Right cardiac atrium (tissue), 5 donors: ENCODE data around the gene MUS81. TPM values are rescaled to one million over a fixed set of nuclear protein-coding genes. Genes with fewer than 3 reads are reported as not detected.
A peak's percentile ranks its signal among the peaks of the same experiment; 100 is the strongest.
"Not testable (repeated sequence)": the region's sequence is repeated elsewhere in the genome, so short reads cannot be mapped to it uniquely, and the experiment has no call there.

Experiments
- ATAC-seq, 2 donors: fragments of 200-7000 bp; cut with Tn5 transposase; one replicate each; pipeline versions ENCODE4 v1.8.0 to v1.9.1; 2020; ENCODE audit warnings: moderate library complexity in 2 of 2, mild to moderate bottlenecking in 1 of 2
- DNase-seq, 3 donors: peaks; one replicate each; pipeline ENCODE4 v3.0.0-alpha.2; 2020
- H3K27ac ChIP-seq: one replicate; pipeline ENCODE4 v1.5.1; 2013; ENCODE audit warnings: mild to moderate bottlenecking, low read length, control low read depth, moderate library complexity
- H3K27me3 ChIP-seq: one replicate; pipeline ENCODE4 v1.6.1; 2013; ENCODE audit not compliant: control insufficient read depth, insufficient read depth
- H3K4me1 ChIP-seq: one replicate; pipeline ENCODE4 v1.6.1; 2013; ENCODE audit warnings: low read length; ENCODE audit not compliant: control insufficient read depth, insufficient read depth
- H3K4me3 ChIP-seq: one replicate; pipeline ENCODE4 v1.5.1; 2013; ENCODE audit warnings: low read length, control low read depth
- H3K9me3 ChIP-seq: one replicate; pipeline ENCODE4 v1.6.1; 2013; ENCODE audit warnings: low read length; ENCODE audit not compliant: control insufficient read depth
- WGBS: extraction: QIAGEN DNeasy Blood & Tissue Kit; methylation state at CpG from one replicate; pipeline ENCODE4 v1.1.7; 2013; 5-methylcytosine and 5-hydroxymethylcytosine counted together
- intact Hi-C, 4 donors: fragments of 100-400 bp; cut with DNase I; formaldehyde crosslinking; loops; one replicate each; pipeline versions ENCODE4 v1.11.0 to v1.14.0; 2022 to 2023
- polyA plus RNA-seq: library from polyadenylated mRNA; stranded (reverse); fragments of 200-250 nt; gene quantifications from one replicate; pipeline ENCODE4 v1.2.3, GENCODE V29; 2013
- total RNA-seq, 4 donors: library from RNA; stranded (reverse); fragmentation: NEBNext Ultra II Directional; extraction: Animal tissue kit (Norgen Biotek cat#: 25700); gene quantifications; one replicate each; pipeline ENCODE4 v1.2.1, GENCODE V29; 2021
- donor health status: healthy with polysubstance abuse.
- donor health status: DM: no; HTN: yes; CAD: no.
- donor health status: DM: no; HTN: no; CAD: no.
- donor health status: DM: no; HTN: yes; CAD: no; lungs with severe emphysema.
- donor health status: DM: yes; HTN: yes; CAD: no.

Gene MUS81
- total and polyA plus RNA-seq, 5 donors: 33.3 to 44.7 (median 37.8) TPM

- Histone ChIP-seq H3K27ac (no peak overlapping the region), H3K9me3 (no peaks in the 10 kb centered on the region), H3K4me3 (no peak overlapping the region), H3K27me3 (no peaks in the 10 kb centered on the region), H3K4me1 (no peaks in the 10 kb centered on the region)
- 83% methylated on average over 15 of the region's 15 CpGs for WGBS
- ATAC-seq (no peak), DNase-seq (no peak)
- intact Hi-C loops: no loop called here
Observed at GRCh38 chr11:65822776-65823528, 37.3 kb upstream of the MUS81 start.

GRCh38 chr11:65826984-65827735, 33.1 kb upstream of the MUS81 start:
- Histone ChIP-seq H3K4me1 (no peaks in the 10 kb centered on the region), H3K27me3 (no peaks in the 10 kb centered on the region), H3K4me3 (no peak overlapping the region), H3K9me3 (no peaks in the 10 kb centered on the region), H3K27ac (no peak overlapping the region)
- ATAC-seq (no peak), DNase-seq (no peak)
- 81% methylated on average over 8 of the region's 8 CpGs for WGBS
- intact Hi-C loops: no loop called here

- Histone ChIP-seq H3K4me3 (no peak overlapping the region), H3K4me1 (peaks cover 3% of the 10 kb centered on the region), H3K27me3 (no peaks in the 10 kb centered on the region), H3K9me3 (no peaks in the 10 kb centered on the region), H3K27ac (no peak overlapping the region)
- DNase-seq (no peak), ATAC-seq (no peak)
- intact Hi-C loops: no loop called here
- WGBS: 52% methylated on average over 4 of the region's 4 CpGs
Observed at GRCh38 chr11:65829459-65829858, 30.8 kb upstream of the MUS81 start.

GRCh38 chr11:65832231-65832630, 28.0 kb upstream of the MUS81 start:
- H3K27me3 ChIP-seq, H3K9me3 ChIP-seq, H3K27ac ChIP-seq, H3K4me1 ChIP-seq, ATAC-seq, H3K4me3 ChIP-seq, DNase-seq, intact Hi-C loops: not testable (repeated sequence)

GRCh38 chr11:65833297-65834030, 26.8 kb upstream of the MUS81 start, which contains the start of gene SNX32:
TSS of gene SNX32 (plus strand) at chr11:65833963. CDS start at chr11:65834066, 103 bp downstream.
- no peaks in the 10 kb centered on the region for H3K27me3 ChIP-seq
- peak; percentile 96 to 99 (median 98) for DNase-seq
- intact Hi-C loops: no loop called here
- H3K27ac ChIP-seq: no peak within 1 kb of the TSS
- peak; percentile 100 for ATAC-seq
- H3K4me3 ChIP-seq: peak within 1 kb of the TSS; percentile 45
- WGBS: under 1% methylated on average over 63 of the region's 63 CpGs
- H3K4me1 ChIP-seq: peaks cover 4% of the 10 kb centered on the region
- no peaks in the 10 kb centered on the region for H3K9me3 ChIP-seq

- DNase-seq (no peak), ATAC-seq (no peak)
- Histone ChIP-seq H3K9me3 (no peaks in the 10 kb centered on the region), H3K27ac (no peak overlapping the region), H3K4me3 (peak overlapping the region; percentile 0), H3K27me3 (no peaks in the 10 kb centered on the region), H3K4me1 (peaks cover 4% of the 10 kb centered on the region)
- intact Hi-C loops: no loop called here
- 35% methylated on average over 6 of the region's 6 CpGs for WGBS
Observed at GRCh38 chr11:65834202-65834601, 26.0 kb upstream of the MUS81 start.

- Histone ChIP-seq H3K9me3 (no peaks in the 10 kb centered on the region), H3K27me3 (no peaks in the 10 kb centered on the region), H3K4me3 (no peak overlapping the region), H3K27ac (no peak overlapping the region), H3K4me1 (no peaks in the 10 kb centered on the region)
- WGBS: 93% methylated on average over 4 of the region's 4 CpGs
- intact Hi-C loops: no loop called here
- DNase-seq: no peak
- no peak for ATAC-seq
Observed at GRCh38 chr11:65842144-65842543, 18.1 kb upstream of the MUS81 start.

- intact Hi-C loops: no loop called here
- 92% methylated on average over 3 of the region's 3 CpGs for WGBS
Observed at GRCh38 chr11:65843811-65844210, 16.4 kb upstream of the MUS81 start.

GRCh38 chr11:65844231-65844872, 15.9 kb upstream of the MUS81 start:
- no peaks in the 10 kb centered on the region for H3K4me1 ChIP-seq
- no peak overlapping the region for H3K4me3 ChIP-seq
- DNase-seq (no peak), ATAC-seq (no peak)
- H3K27ac ChIP-seq: no peak overlapping the region
- no peaks in the 10 kb centered on the region for H3K27me3 ChIP-seq
- intact Hi-C loops: no loop called here
- no peaks in the 10 kb centered on the region for H3K9me3 ChIP-seq
- WGBS: 88% methylated on average over 10 of the region's 10 CpGs

More at GRCh38 chr11:65843811-65844210, 16.4 kb upstream of the MUS81 start:
- no peak for DNase-seq
- no peaks in the 10 kb centered on the region for H3K9me3 ChIP-seq
- no peak overlapping the region for H3K27ac ChIP-seq
- no peaks in the 10 kb centered on the region for H3K4me1 ChIP-seq
- ATAC-seq: no peak
- H3K27me3 ChIP-seq: no peaks in the 10 kb centered on the region
- no peak overlapping the region for H3K4me3 ChIP-seq

GRCh38 chr11:65847746-65848145, 12.5 kb upstream of the MUS81 start:
- 67% methylated on average over 3 of the region's 3 CpGs for WGBS
- intact Hi-C loops: no loop called here
- no peak for ATAC-seq
- Histone ChIP-seq H3K9me3 (no peaks in the 10 kb centered on the region), H3K27me3 (no peaks in the 10 kb centered on the region), H3K27ac (no peak overlapping the region), H3K4me1 (no peaks in the 10 kb centered on the region), H3K4me3 (no peak overlapping the region)
- no peak for DNase-seq
